K562 (cell line): ENCODE results near the gene ADNP2. TPM values are rescaled to one million over a fixed set of nuclear protein-coding genes. Genes with fewer than 3 reads are reported as not detected.

Source experiments
- ARID3B ChIP-seq: fragments of 250-450 bp; sonication (Bioruptor Pico); IDR thresholded peaks from 2 replicates; pipeline ENCODE4 v1.4.0; 2020; ENCODE audit warnings: borderline replicate concordance
- CTCF ChIP-seq, 3 experiments: IDR thresholded peaks in 2 of 3; conservative IDR thresholded peaks in 1 of 3; 2 replicates each; pipeline ENCODE4 v1.5.1; 2011 to 2012; ENCODE audit warnings: low read length in 3 of 3, mild to moderate bottlenecking in 3 of 3, control low read depth in 2 of 3, improper control_type of control experiment in 1 of 3, inconsistent platforms in 1 of 3, low read depth in 1 of 3, mixed read lengths in 1 of 3, moderate library complexity in 1 of 3; ENCODE audit not compliant: insufficient read depth in 2 of 3
- MAFK ChIP-seq: IDR thresholded peaks from 2 replicates; pipeline ENCODE4 v1.6.1; 2011; ENCODE audit warnings: low read length, improper control_type of control experiment
- PHF8 ChIP-seq: fragments of 200-600 bp; sonication (generic); IDR thresholded peaks from 2 replicates; pipeline ENCODE4 v1.6.1; 2012; ENCODE audit warnings: mixed run types, mild to moderate bottlenecking, inconsistent platforms, low read length, moderate library complexity, borderline replicate concordance
- RAD21 ChIP-seq, 2 experiments: fragments of 250-450 bp in 1 of 2; fragments of 450-650 bp in 1 of 2; sonication (Bioruptor Pico) in 1 of 2; formaldehyde crosslinking in 1 of 2; IDR thresholded peaks in 1 of 2; conservative IDR thresholded peaks in 1 of 2; 2 replicates each; pipeline versions ENCODE4 v1.4.0 to v1.8.0; 2020 to 2022; ENCODE audit warnings: mild to moderate bottlenecking in 2 of 2, moderate library complexity in 1 of 2
- RBBP5 ChIP-seq: fragments of 200-600 bp; sonication (generic); IDR thresholded peaks from 2 replicates; pipeline ENCODE4 v1.6.1; 2012; ENCODE audit warnings: borderline replicate concordance, mild to moderate bottlenecking, low read length, control low read depth, inconsistent platforms; ENCODE audit not compliant: insufficient read depth, poor library complexity, severe bottlenecking
- ZNF175 ChIP-seq: fragments of 200-800 bp; sonication (Bioruptor generic); IDR thresholded peaks from 2 replicates; pipeline ENCODE4 v1.6.1; 2016; ENCODE audit warnings: low read depth, mild to moderate bottlenecking, missing genetic modification characterization, missing compliant biosample characterization
- polyA plus RNA-seq, 8 experiments: library from polyadenylated mRNA; depleted of rRNA in 4 of 8; stranded (reverse) in 5 of 8; unstranded in 3 of 8; fragments of >200 nt; fragmentation: Nextera tagmentation in 2 of 8; fragmentation: Illumina TruSeq in 1 of 8; extraction: Ambion mirVana in 2 of 8; extraction: Trizol in 1 of 8; gene quantifications; 2 replicates each; pipeline versions ENCODE4 v1.2.1 to v1.2.3, GENCODE V29; 2011 to 2014; ENCODE audit warnings: inconsistent platforms in 1 of 8, missing spikeins in 1 of 8
- total RNA-seq, 7 experiments: library from RNA; depleted of rRNA in 6 of 7; stranded (reverse); fragments of >200 nt in 6 of 7; fragmentation: Illumina TruSeq in 2 of 7; extraction: Trizol in 2 of 7; gene quantifications; 2 replicates each; pipeline versions ENCODE4 v1.2.1 to v1.2.3, GENCODE V29; 2011 to 2021; ENCODE audit warnings: low replicate concordance in 1 of 7

The ADNP2 gene
- total and polyA plus RNA-seq, 9 of the 15 experiments (the other 6 are each of a cell fraction or from before 2014, with no cell fraction given): 5.8 to 24.3 (median 16.0) TPM

- peak; percentile 69 to 86 (median 81) for TF ChIP-seq CTCF (IDR thresholded peaks at IDR 0.05 in 2 of 3, conservative IDR thresholded peaks at IDR 0.05 in 1 of 3; ENCODE audit: insufficient read depth in 2 of 3, low read depth in 1 of 3, low read length in 3 of 3)
- TF ChIP-seq RAD21 (CRISPR knock-in tag; conservative IDR thresholded peaks at IDR 0.05 in 1 of 2, IDR thresholded peaks at IDR 0.05 in 1 of 2): peak; percentile 43 to 54
- TF ChIP-seq RBBP5: no peak
- TF ChIP-seq PHF8: no peak
- no peak for TF ChIP-seq ARID3B (CRISPR knock-in tag)
- TF ChIP-seq ZNF175 (CRISPR knock-in tag): no peak
- TF ChIP-seq MAFK: peak; percentile 11; the same call in 1 of the 2 replicates
- TF ChIP-seq, all 486 proteins: peak for 8
Observed at GRCh38 chr18:80157708-80158343, 48.8 kb downstream of the ADNP2 start (continued).
